Fibroblast of skin of abdomen (primary cell): ENCODE measurements around the gene PPP6R3.
A peak's percentile ranks its signal among the peaks of the same experiment; 100 is the strongest.
"Not testable (repeated sequence)": the region's sequence is repeated elsewhere in the genome, so short reads cannot be mapped to it uniquely, and the experiment has no call there.

Experiments
- DNase-seq: peaks from one replicate; pipeline ENCODE4 v3.0.0-alpha.2; 2013

The PPP6R3 gene

GRCh38 chr11:68434159-68434558 is 26.4 kb upstream of the PPP6R3 start:
- DNase-seq, result not testable (repeated sequence)

GRCh38 chr11:68436162-68436888 is 24.2 kb upstream of the PPP6R3 start:
- no peak for DNase-seq

- peak; percentile 61 for DNase-seq
These were observed 23.3 kb upstream of the PPP6R3 start for GRCh38 chr11:68436985-68437926.

- no peak for DNase-seq
These were observed 22.5 kb upstream of the PPP6R3 start for GRCh38 chr11:68437927-68438657.

GRCh38 chr11:68438658-68439259 is 21.8 kb upstream of the PPP6R3 start:
- no peak for DNase-seq

- no peak for DNase-seq
These were observed 21.0 kb upstream of the PPP6R3 start for GRCh38 chr11:68439355-68440065.

- no peak for DNase-seq
These were observed 20.3 kb upstream of the PPP6R3 start for GRCh38 chr11:68440224-68440623.

- DNase-seq, result peak; percentile 66
These were observed 18.9 kb upstream of the PPP6R3 start for GRCh38 chr11:68441466-68442230.

- no peak for DNase-seq
These were observed 18.1 kb upstream of the PPP6R3 start for GRCh38 chr11:68442433-68442832.

GRCh38 chr11:68444566-68444965 is 16.0 kb upstream of the PPP6R3 start:
- no peak for DNase-seq

- no peak for DNase-seq
These were observed 15.0 kb upstream of the PPP6R3 start for GRCh38 chr11:68445531-68446035.

- no peak for DNase-seq
These were observed 14.4 kb upstream of the PPP6R3 start for GRCh38 chr11:68446046-68446725.

GRCh38 chr11:68447015-68447801 is 13.3 kb upstream of the PPP6R3 start:
- DNase-seq, result peak; percentile 59

- not testable (repeated sequence) for DNase-seq
These were observed 12.6 kb upstream of the PPP6R3 start for GRCh38 chr11:68447914-68448313.

GRCh38 chr11:68448604-68449011 is 11.9 kb upstream of the PPP6R3 start:
- DNase-seq, result no peak

GRCh38 chr11:68449951-68450350 is 10.6 kb upstream of the PPP6R3 start:
- no peak for DNase-seq

GRCh38 chr11:68450711-68451110 is 9.8 kb upstream of the PPP6R3 start:
- no peak for DNase-seq

GRCh38 chr11:68454767-68455166 is 5.8 kb upstream of the PPP6R3 start:
- no peak for DNase-seq

GRCh38 chr11:68455485-68455884 is 5.1 kb upstream of the PPP6R3 start:
- DNase-seq, result no peak
